AG09309 (cell line): ENCODE data around the gene HSD17B2.

Experiments used
- DNase-seq: peaks from one replicate; pipeline ENCODE4 v3.0.0-alpha.2; 2010; ENCODE audit warnings: low read depth
- H3K4me3 ChIP-seq: 2 replicates; pipeline ENCODE4 v1.5.1; 2011; ENCODE audit warnings: mild to moderate bottlenecking, low read depth, low read length, moderate library complexity; ENCODE audit not compliant: control insufficient read depth
- TF ChIP-seq, protein P1 (sequence below): IDR thresholded peaks from 2 replicates; pipeline ENCODE4 v1.5.1; 2011; ENCODE audit warnings: mild to moderate bottlenecking, low read depth, low read length, inconsistent platforms; ENCODE audit not compliant: insufficient read depth, control insufficient read depth; ENCODE audit errors: missing control alignments

The HSD17B2 gene

DNA sequence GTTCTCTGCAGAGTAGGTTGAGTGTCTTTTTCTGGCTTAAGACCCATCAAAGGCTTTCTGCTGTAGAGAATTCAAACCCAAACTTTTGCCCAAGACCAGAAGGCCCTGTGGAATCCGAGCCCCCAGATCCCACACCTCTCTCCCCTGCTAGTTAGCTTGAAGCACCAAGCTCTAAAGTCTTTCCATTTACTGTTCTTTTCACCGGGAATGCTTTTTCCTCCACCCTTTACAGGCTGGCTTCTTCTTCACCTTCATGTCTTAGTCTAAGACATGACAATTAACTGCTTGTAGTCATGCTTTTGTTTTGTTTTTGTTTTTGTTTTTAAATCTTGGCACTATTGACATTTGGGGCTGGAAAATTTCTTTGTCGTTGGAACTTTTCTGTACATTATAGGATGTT is 15.5 kb downstream of the HSD17B2 start:
- TF ChIP-seq, protein P1, sequence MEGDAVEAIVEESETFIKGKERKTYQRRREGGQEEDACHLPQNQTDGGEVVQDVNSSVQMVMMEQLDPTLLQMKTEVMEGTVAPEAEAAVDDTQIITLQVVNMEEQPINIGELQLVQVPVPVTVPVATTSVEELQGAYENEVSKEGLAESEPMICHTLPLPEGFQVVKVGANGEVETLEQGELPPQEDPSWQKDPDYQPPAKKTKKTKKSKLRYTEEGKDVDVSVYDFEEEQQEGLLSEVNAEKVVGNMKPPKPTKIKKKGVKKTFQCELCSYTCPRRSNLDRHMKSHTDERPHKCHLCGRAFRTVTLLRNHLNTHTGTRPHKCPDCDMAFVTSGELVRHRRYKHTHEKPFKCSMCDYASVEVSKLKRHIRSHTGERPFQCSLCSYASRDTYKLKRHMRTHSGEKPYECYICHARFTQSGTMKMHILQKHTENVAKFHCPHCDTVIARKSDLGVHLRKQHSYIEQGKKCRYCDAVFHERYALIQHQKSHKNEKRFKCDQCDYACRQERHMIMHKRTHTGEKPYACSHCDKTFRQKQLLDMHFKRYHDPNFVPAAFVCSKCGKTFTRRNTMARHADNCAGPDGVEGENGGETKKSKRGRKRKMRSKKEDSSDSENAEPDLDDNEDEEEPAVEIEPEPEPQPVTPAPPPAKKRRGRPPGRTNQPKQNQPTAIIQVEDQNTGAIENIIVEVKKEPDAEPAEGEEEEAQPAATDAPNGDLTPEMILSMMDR = no peak
- H3K4me3 ChIP-seq = no peak overlapping the region
- no peak for DNase-seq

DNA sequence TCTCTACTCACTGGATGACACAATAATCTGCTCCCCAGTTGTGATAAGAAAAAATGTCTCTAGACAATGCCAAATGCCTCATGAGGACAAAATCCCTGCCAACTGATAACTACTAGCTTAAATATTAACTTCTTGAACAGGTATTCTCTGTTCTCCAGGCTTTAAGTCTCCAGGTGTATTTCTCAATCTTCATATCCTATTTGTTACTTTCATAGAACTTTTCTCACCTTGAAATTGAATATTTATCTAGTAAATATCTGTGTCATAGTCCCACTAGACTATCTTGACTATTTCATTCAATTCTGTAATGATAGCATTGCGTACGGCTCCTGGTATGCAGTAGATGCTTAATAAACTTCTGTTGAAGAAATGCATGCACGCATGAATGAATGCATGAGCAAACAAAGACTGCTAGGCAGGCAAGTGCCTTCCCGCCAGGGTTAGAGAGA is 15.9 kb downstream of the HSD17B2 start:
- TF ChIP-seq, protein P1 = no peak
- H3K4me3 ChIP-seq = no peak overlapping the region
- DNase-seq = no peak

- DNase-seq = no peak
- TF ChIP-seq, protein P1 = no peak
- no peak overlapping the region for H3K4me3 ChIP-seq
Observed at GRCh38 chr16:82051656-82052055, 16.6 kb downstream of the HSD17B2 start.

- H3K4me3 ChIP-seq = no peak overlapping the region
- TF ChIP-seq, protein P1 = no peak
- no peak for DNase-seq
Observed at GRCh38 chr16:82055117-82055516, 20.1 kb downstream of the HSD17B2 start.

GRCh38 chr16:82055728-82056549 is 20.9 kb downstream of the HSD17B2 start:
- DNase-seq = no peak
- TF ChIP-seq, protein P1 = no peak
- no peak overlapping the region for H3K4me3 ChIP-seq

GRCh38 chr16:82056550-82056896 is 21.5 kb downstream of the HSD17B2 start:
- DNase-seq = no peak
- no peak overlapping the region for H3K4me3 ChIP-seq
- TF ChIP-seq, protein P1 = no peak
